Testis (tissue), 3 donors: ENCODE measurements around the gene GNA14. TPM values are rescaled to one million over a fixed set of nuclear protein-coding genes. Genes with fewer than 3 reads are reported as not detected.

ENCODE experiments used
- DNase-seq: peaks from one replicate; pipeline ENCODE4 v3.0.0-alpha.2; 2019
- H3K27ac ChIP-seq, 2 donors: fragments of 200-600 bp; sonication (generic); one replicate each; pipeline ENCODE4 v1.5.1; 2019
- H3K27me3 ChIP-seq: fragments of 200-600 bp; sonication (generic); one replicate; pipeline ENCODE4 v1.5.1; 2019
- H3K36me3 ChIP-seq: fragments of 200-600 bp; sonication (generic); one replicate; pipeline ENCODE4 v1.5.1; 2017; ENCODE audit warnings: low read depth; ENCODE audit errors: missing control alignments
- H3K4me1 ChIP-seq: fragments of 200-600 bp; sonication (generic); one replicate; pipeline ENCODE4 v1.5.1; 2019
- H3K4me3 ChIP-seq, 2 donors: fragments of 200-600 bp; sonication (generic); one replicate each; pipeline ENCODE4 v1.5.1; 2017 to 2019
- H3K9me3 ChIP-seq: fragments of 200-600 bp; sonication (generic); one replicate; pipeline ENCODE4 v1.5.1; 2017
- CTCF ChIP-seq, 3 experiments: fragments of 450-650 bp in 2 of 3; fragments of 200-600 bp in 1 of 3; sonication (generic) in 1 of 3; IDR thresholded peaks; one replicate each; pipeline ENCODE4 v1.5.1; 2016 to 2019; ENCODE audit warnings: antibody characterized with exemption in 3 of 3, mild to moderate bottlenecking in 2 of 3, moderate library complexity in 1 of 3
- POLR2A ChIP-seq: fragments of 450-650 bp; IDR thresholded peaks from one replicate; pipeline ENCODE4 v1.6.1; 2017; ENCODE audit warnings: antibody characterized with exemption, mild to moderate bottlenecking, moderate library complexity
- WGBS, 2 donors: methylation state at CpG; one replicate each; pipeline ENCODE4 v1.1.5; 2018; 5-methylcytosine and 5-hydroxymethylcytosine counted together
- intact Hi-C: fragments of 100-400 bp; cut with DNase I; formaldehyde crosslinking; loops from one replicate; pipeline ENCODE4 v1.15.1; 2023; ENCODE audit warnings: low total_unique reads
- polyA plus RNA-seq: library from polyadenylated mRNA; stranded (reverse); fragments of 350-450 nt; fragmentation: Illumina TruSeq; extraction: RNeasy Lipid Tissue Mini Kit (QIAGEN cat#74804); gene quantifications from one replicate; pipeline ENCODE4 v1.2.3, GENCODE V29; 2014; ENCODE audit warnings: low read depth, low replicate concordance; ENCODE audit not compliant: insufficient read depth
- total RNA-seq, 2 donors: library from RNA; depleted of rRNA; stranded (reverse); fragments of >200 nt; gene quantifications; one replicate each; pipeline ENCODE4 v1.2.3, GENCODE V29; 2016

GNA14 gene
- total and polyA plus RNA-seq, 3 donors from 2014 or later, result 3.1 to 4.4 (median 4.3) TPM

DNA sequence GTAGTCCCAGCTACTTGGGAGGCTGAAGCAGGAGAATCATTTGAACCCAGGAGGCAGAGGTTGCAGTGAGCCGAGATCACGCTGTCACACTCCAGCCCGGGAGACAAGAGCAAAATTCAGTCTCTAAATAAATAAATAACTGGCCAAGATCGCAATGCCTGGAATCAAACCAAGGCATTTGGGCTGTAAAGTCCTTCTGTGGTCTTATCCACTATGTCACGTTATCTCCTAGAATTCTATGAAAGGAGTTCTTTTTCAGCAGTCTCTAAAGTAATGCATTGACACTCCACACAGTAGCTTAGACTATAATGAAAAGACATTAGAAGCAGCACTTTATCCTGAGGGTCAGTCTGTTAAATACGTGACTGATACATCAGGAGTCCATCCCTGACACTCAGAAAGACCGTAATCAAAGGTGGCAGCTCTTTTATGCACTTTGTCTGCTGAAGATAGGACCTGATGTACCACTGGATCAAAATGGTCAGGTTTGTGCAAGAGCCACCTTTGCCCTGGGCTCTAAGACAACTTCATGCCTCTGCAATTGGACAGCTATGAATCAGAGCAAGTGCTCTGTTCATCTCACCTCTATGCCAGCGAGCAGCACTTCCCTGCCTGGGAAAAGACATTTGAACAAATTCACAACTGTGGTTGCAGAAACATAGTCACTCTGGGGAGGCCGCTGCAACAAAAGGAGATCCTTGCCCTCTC lies 31.7 kb upstream of the GNA14 start:
- TF ChIP-seq CTCF (IDR thresholded peaks at IDR 0.05) (no peak), POLR2A (no peak)
- H3K36me3 ChIP-seq, result no peaks in the 10 kb centered on the region
- no peaks in the 10 kb centered on the region for H3K9me3 ChIP-seq
- H3K27me3 ChIP-seq, result no peaks in the 10 kb centered on the region
- no peaks in the 10 kb centered on the region for H3K4me1 ChIP-seq
- intact Hi-C loops, result no loop called here
- H3K27ac ChIP-seq, result no peak overlapping the region
- no peak overlapping the region for H3K4me3 ChIP-seq
- no peak for DNase-seq
- WGBS, 2 donors, result 60 to 65% methylated on average over 9 of the region's 9 CpGs

DNA sequence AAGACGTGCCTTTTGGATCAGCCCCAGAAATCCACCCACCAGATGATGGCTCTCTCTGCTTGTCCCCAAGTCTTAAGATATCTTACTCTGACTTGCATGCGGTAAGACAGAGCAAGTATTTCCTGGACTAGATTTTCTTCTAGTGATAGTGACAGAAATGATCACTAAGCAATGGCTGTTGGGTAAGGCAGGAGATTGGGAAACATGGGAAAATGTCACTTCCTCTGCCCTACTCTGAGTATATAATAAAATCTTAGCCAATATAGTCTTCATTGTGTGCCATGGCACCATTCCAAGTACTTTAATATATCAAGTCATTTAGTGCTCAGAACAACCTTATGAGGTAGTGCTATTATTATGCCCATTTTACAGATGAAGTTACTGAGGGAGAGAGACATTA lies 31.0 kb upstream of the GNA14 start:
- intact Hi-C loops, result no loop called here
- Histone ChIP-seq H3K36me3 (no peaks in the 10 kb centered on the region), H3K27ac (no peak overlapping the region), H3K4me1 (no peaks in the 10 kb centered on the region), H3K27me3 (no peaks in the 10 kb centered on the region), H3K4me3 (no peak overlapping the region), H3K9me3 (no peaks in the 10 kb centered on the region)
- 74 to 79% methylated on average over 2 of the region's 2 CpGs for WGBS, 2 donors
- DNase-seq, result no peak
- TF ChIP-seq CTCF (IDR thresholded peaks at IDR 0.05) (no peak), POLR2A (no peak)

GRCh38 chr9:77677957-77678535 lies 29.9 kb upstream of the GNA14 start:
- no peaks in the 10 kb centered on the region for H3K27me3 ChIP-seq
- DNase-seq, result no peak
- intact Hi-C loops, result no loop called here
- H3K9me3 ChIP-seq, result no peaks in the 10 kb centered on the region
- 79 to 86% methylated on average over 7 of the region's 7 CpGs for WGBS, 2 donors
- no peak overlapping the region for H3K4me3 ChIP-seq
- no peak overlapping the region for H3K27ac ChIP-seq
- H3K4me1 ChIP-seq, result no peaks in the 10 kb centered on the region
- TF ChIP-seq CTCF (IDR thresholded peaks at IDR 0.05), result no peak
- no peak for TF ChIP-seq POLR2A
- H3K36me3 ChIP-seq, result no peaks in the 10 kb centered on the region

DNA sequence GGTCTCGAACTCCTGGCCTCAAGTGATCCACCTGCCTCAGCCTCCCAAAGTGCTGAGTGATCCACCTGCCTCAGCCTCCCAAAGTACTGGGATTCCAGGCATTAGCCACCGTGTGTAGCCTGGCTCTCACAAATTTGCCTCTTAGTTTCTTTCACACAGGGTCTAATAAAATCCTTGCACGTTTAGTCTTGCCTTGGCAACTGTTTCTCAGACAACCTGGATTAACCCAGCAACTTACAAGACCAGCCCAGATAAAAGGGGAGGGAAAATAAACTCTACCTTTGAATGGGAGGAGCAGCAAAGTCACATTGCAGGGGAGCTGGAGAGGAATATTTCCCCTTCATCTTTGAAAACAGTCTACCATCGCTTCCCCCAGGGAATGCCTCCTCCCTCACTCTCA lies 29.3 kb upstream of the GNA14 start:
- Histone ChIP-seq H3K4me3 (no peak overlapping the region), H3K9me3 (no peaks in the 10 kb centered on the region), H3K27me3 (no peaks in the 10 kb centered on the region), H3K4me1 (no peaks in the 10 kb centered on the region), H3K36me3 (no peaks in the 10 kb centered on the region), H3K27ac (no peak overlapping the region)
- TF ChIP-seq CTCF (IDR thresholded peaks at IDR 0.05) (no peak), POLR2A (no peak)
- 88% methylated on average over 4 of the region's 4 CpGs for WGBS, 2 donors
- no peak for DNase-seq
- intact Hi-C loops, result no loop called here
